A549 (cell line): ENCODE data around the gene HTT-AS. TPM values are rescaled to one million over a fixed set of nuclear protein-coding genes. Genes with fewer than 3 reads are reported as not detected.

Experiments used
- ATAC-seq, 2 experiments: fragments of 200-7000 bp in 1 of 2; fragments of >200 bp in 1 of 2; cut with Nextera tagmentation in 1 of 2; cut with Tn5 transposase in 1 of 2; 3 replicates each; pipeline versions ENCODE4 v1.8.0 to v1.9.1; 2018 to 2020; ENCODE audit warnings: mild to moderate bottlenecking in 1 of 2, moderate library complexity in 1 of 2
- CTCF ChIA-PET: fragments of 300-600 bp; sonication (Branson Sonifier 250); formaldehyde crosslinking; extraction: SDS; loops from one replicate; lab custom pipeline; 2021; ENCODE audit warnings: antibody characterized with exemption, inconsistent platforms; lab: Yijun Ruan, JAX
- POLR2A ChIA-PET: fragments of 350-600 bp; formaldehyde crosslinking; extraction: SDS; loops from one replicate; lab custom pipeline; 2021; ENCODE audit warnings: antibody characterized with exemption, inconsistent platforms; lab: Yijun Ruan, JAX
- DNase-seq, 2 experiments: peaks; one replicate each; pipeline versions ENCODE4 v3.0.0 to v3.0.0-alpha.2; 2011 to 2016; ENCODE audit warnings: low read depth in 1 of 2, low spot score in 1 of 2
- FAIRE-seq: peaks from 2 replicates; lab custom pipeline; 2011; peaks lifted over from hg19 to GRCh38; lab: Jason Lieb, UNC
- H3K27ac ChIP-seq, 2 experiments: fragments of >200 bp; sonication (Bioruptor Twin); formaldehyde crosslinking; 3 replicates each; pipeline ENCODE4 v1.5.1; 2016 to 2017
- H3K4me1 ChIP-seq: fragments of >200 bp; sonication (Bioruptor Twin); formaldehyde crosslinking; 3 replicates; pipeline ENCODE4 v1.6.1; 2016
- H3K4me2 ChIP-seq: fragments of >200 bp; sonication (Bioruptor Twin); formaldehyde crosslinking; 3 replicates; pipeline ENCODE4 v1.6.1; 2016
- H3K4me3 ChIP-seq: fragments of >200 bp; sonication (Bioruptor Twin); formaldehyde crosslinking; 3 replicates; pipeline ENCODE4 v1.5.1; 2016
- H3K9me3 ChIP-seq: fragments of >200 bp; sonication (Bioruptor Twin); formaldehyde crosslinking; 3 replicates; pipeline ENCODE4 v1.6.1; 2016
- BCL3 ChIP-seq: fragments of >200 bp; sonication (Bioruptor Twin); formaldehyde crosslinking; IDR thresholded peaks from 3 replicates; pipeline ENCODE4 v1.6.1; 2016
- BHLHE40 ChIP-seq: IDR thresholded peaks from 2 replicates; pipeline ENCODE4 v1.6.1; 2012; ENCODE audit warnings: low read depth, low read length, inconsistent platforms
- CBX8 ChIP-seq: fragments of 200-600 bp; sonication (generic); IDR thresholded peaks from 2 replicates; pipeline ENCODE4 v1.6.1; 2016
- CEBPB ChIP-seq, 2 experiments: fragments of >200 bp in 1 of 2; sonication (Bioruptor Twin) in 1 of 2; formaldehyde crosslinking in 1 of 2; IDR thresholded peaks; 2 replicates each; pipeline ENCODE4 v1.6.1; 2012 to 2016
- CHD4 ChIP-seq: fragments of 200-600 bp; sonication (generic); IDR thresholded peaks from 2 replicates; pipeline ENCODE4 v1.6.1; 2016; ENCODE audit warnings: antibody characterized with exemption, mild to moderate bottlenecking, borderline replicate concordance
- E2F6 ChIP-seq: IDR thresholded peaks from 2 replicates; pipeline ENCODE4 v1.6.1; 2012; ENCODE audit warnings: low read depth, borderline replicate concordance
- EHF ChIP-seq: fragments of 250-450 bp; sonication (Bioruptor Pico); IDR thresholded peaks from 2 replicates; pipeline ENCODE4 v1.5.0; 2020; ENCODE audit warnings: mild to moderate bottlenecking
- ESRRA ChIP-seq: fragments of 150-350 bp; IDR thresholded peaks from 2 replicates; pipeline ENCODE4 v1.6.1; 2014; ENCODE audit warnings: mild to moderate bottlenecking, low read length, borderline replicate concordance
- FOSL2 ChIP-seq, 2 experiments: fragments of 450-650 bp in 1 of 2; fragments of >200 bp in 1 of 2; sonication (Bioruptor Twin) in 1 of 2; formaldehyde crosslinking; IDR thresholded peaks; 2 replicates each; pipeline versions ENCODE4 v1.5.0 to v1.6.1; 2016 to 2020; ENCODE audit warnings: mild to moderate bottlenecking in 1 of 2, moderate library complexity in 1 of 2
- GATA3 ChIP-seq: IDR thresholded peaks from 2 replicates; pipeline ENCODE4 v1.6.1; 2012; ENCODE audit warnings: borderline replicate concordance
- HDAC2 ChIP-seq: fragments of 200-600 bp; sonication (generic); IDR thresholded peaks from 2 replicates; pipeline ENCODE4 v1.6.1; 2016
- HMGXB4 ChIP-seq: fragments of 250-450 bp; sonication (Bioruptor Pico); IDR thresholded peaks from 2 replicates; pipeline ENCODE4 v1.5.0; 2021; ENCODE audit warnings: mild to moderate bottlenecking, moderate library complexity, borderline replicate concordance
- HOXA7 ChIP-seq: fragments of 250-450 bp; sonication (Bioruptor Pico); IDR thresholded peaks from 2 replicates; pipeline ENCODE4 v1.5.0; 2020; ENCODE audit warnings: mild to moderate bottlenecking, moderate library complexity
- HOXB13 ChIP-seq: fragments of 250-450 bp; sonication (Bioruptor Pico); IDR thresholded peaks from 2 replicates; pipeline ENCODE4 v1.5.0; 2020; ENCODE audit warnings: low read depth, mild to moderate bottlenecking, moderate library complexity
- JUN ChIP-seq, 2 experiments: fragments of >200 bp; sonication (Bioruptor Twin); formaldehyde crosslinking; IDR thresholded peaks; 2 replicates in 1 of 2; 3 replicates in 1 of 2; pipeline ENCODE4 v1.6.1; 2016 to 2017
- JUNB ChIP-seq: fragments of >200 bp; sonication (Bioruptor Twin); formaldehyde crosslinking; IDR thresholded peaks from 2 replicates; pipeline ENCODE4 v1.6.1; 2016
- KDM1A ChIP-seq: fragments of 200-600 bp; sonication (generic); IDR thresholded peaks from 2 replicates; pipeline ENCODE4 v1.6.1; 2016; ENCODE audit warnings: low read depth, mild to moderate bottlenecking
- MAFK ChIP-seq: fragments of 450-650 bp; IDR thresholded peaks from 2 replicates; pipeline ENCODE4 v1.6.1; 2014; ENCODE audit not compliant: partially characterized antibody
- NR3C1 ChIP-seq: fragments of >200 bp; sonication (Bioruptor Twin); formaldehyde crosslinking; IDR thresholded peaks from 3 replicates; pipeline ENCODE4 v1.6.1; 2017
- POLR2A ChIP-seq: IDR thresholded peaks from 2 replicates; pipeline ENCODE4 v1.6.1; 2012; ENCODE audit warnings: mild to moderate bottlenecking, low read length
- POLR2AphosphoS2 ChIP-seq: conservative IDR thresholded peaks from 2 replicates; pipeline ENCODE4 v1.6.1; 2012; ENCODE audit warnings: low read length, improper control_type of control experiment, inconsistent platforms
- RAD21 ChIP-seq, 2 experiments: fragments of >200 bp in 1 of 2; sonication (Bioruptor Twin) in 1 of 2; formaldehyde crosslinking in 1 of 2; IDR thresholded peaks in 1 of 2; conservative IDR thresholded peaks in 1 of 2; 2 replicates in 1 of 2; 3 replicates in 1 of 2; pipeline ENCODE4 v1.6.1; 2012 to 2018; ENCODE audit warnings: inconsistent platforms in 1 of 2
- RFX5 ChIP-seq: fragments of 450-650 bp; IDR thresholded peaks from 2 replicates; pipeline ENCODE4 v1.7.1; 2014; ENCODE audit warnings: antibody characterized with exemption, mild to moderate bottlenecking, moderate library complexity
- RNF2 ChIP-seq: fragments of 200-600 bp; sonication (generic); IDR thresholded peaks from 2 replicates; pipeline ENCODE4 v1.6.1; 2016; ENCODE audit warnings: low read depth, mild to moderate bottlenecking, antibody characterized with exemption, moderate library complexity, borderline replicate concordance
- TFCP2L1 ChIP-seq: fragments of 250-450 bp; sonication (Bioruptor Pico); IDR thresholded peaks from 2 replicates; pipeline ENCODE4 v1.5.0; 2021; ENCODE audit warnings: mild to moderate bottlenecking
- ZC3H11A ChIP-seq: fragments of 450-650 bp; IDR thresholded peaks from 2 replicates; pipeline ENCODE4 v1.6.1; 2014; ENCODE audit warnings: antibody characterized with exemption, mild to moderate bottlenecking
- ZFP36 ChIP-seq: fragments of 450-650 bp; IDR thresholded peaks from 2 replicates; pipeline ENCODE4 v1.6.1; 2014; ENCODE audit warnings: borderline replicate concordance; ENCODE audit not compliant: partially characterized antibody
- ZSCAN20 ChIP-seq: fragments of 250-450 bp; sonication (Bioruptor Pico); IDR thresholded peaks from 2 replicates; pipeline ENCODE4 v1.8.0; 2022; ENCODE audit warnings: mild to moderate bottlenecking, moderate library complexity
- WGBS: methylation state at CpG from one replicate; pipeline ENCODE4 v1.1.6; 2017; ENCODE audit errors: missing lambda C conversion rate; 5-methylcytosine and 5-hydroxymethylcytosine counted together
- polyA plus RNA-seq, 4 experiments: library from polyadenylated mRNA; depleted of rRNA in 3 of 4; stranded (reverse); fragments of >200 nt; fragmentation: RNase III in 1 of 4; extraction: RNeasy Plus Mini Kit Qiagen cat#74134 plus additional on column Dnase treatment in 1 of 4; gene quantifications; 2 replicates in 3 of 4; 3 replicates in 1 of 4; pipeline ENCODE4 v1.2.3, GENCODE V29; 2011 to 2017
- TF ChIP-seq, protein P1 (sequence below): fragments of 250-450 bp; sonication (Bioruptor Pico); IDR thresholded peaks from 2 replicates; pipeline ENCODE4 v1.5.0; 2020; ENCODE audit warnings: low read depth, mild to moderate bottlenecking, moderate library complexity
- TF ChIP-seq, protein P2 (sequence below): fragments of 450-650 bp; IDR thresholded peaks from 2 replicates; pipeline ENCODE4 v1.6.1; 2014; ENCODE audit warnings: antibody characterized with exemption

Gene HTT-AS
- polyA plus RNA-seq, 2 of the 4 experiments (the other 2 are of a cell fraction): not detected

DNA sequence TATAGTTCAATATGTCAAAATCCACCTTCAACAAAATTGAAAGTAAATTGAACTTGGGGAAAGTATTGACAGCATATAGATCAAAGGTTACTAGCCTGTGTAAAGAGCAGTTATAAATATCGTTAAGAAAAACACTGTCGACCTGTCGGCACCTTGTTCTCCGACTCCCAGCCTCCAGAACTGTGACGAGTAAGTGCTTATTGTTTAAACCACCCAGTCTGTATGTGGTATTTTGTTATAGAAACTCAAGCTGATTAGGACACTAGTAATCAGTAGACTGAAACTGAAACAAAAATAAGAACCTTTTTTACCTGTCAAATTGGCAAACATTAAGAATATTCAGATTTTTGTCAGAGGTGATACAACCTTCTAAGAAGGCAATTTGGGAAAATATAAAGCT lies 17.1 kb upstream of the HTT-AS start:
- FAIRE-seq (no peak), DNase-seq (no peak), ATAC-seq (no peak)
- Histone ChIP-seq H3K4me1 (no peaks in the 10 kb centered on the region), H3K4me3 (no peak overlapping the region), H3K9me3 (no peaks in the 10 kb centered on the region), H3K27ac (no peak overlapping the region), H3K4me2 (no peak overlapping the region)
- WGBS: 72% methylated on average over 5 of the region's 5 CpGs
- no peak for TF ChIP-seq RFX5
- no peak for TF ChIP-seq TFCP2L1 (CRISPR knock-in tag)
- TF ChIP-seq NR3C1: no peak
- no peak for TF ChIP-seq ESRRA
- no peak for TF ChIP-seq MAFK
- TF ChIP-seq HOXB13 (CRISPR knock-in tag): no peak
- TF ChIP-seq EHF: no peak
- no peak for TF ChIP-seq ZFP36
- no peak for TF ChIP-seq ZC3H11A
- TF ChIP-seq HDAC2: no peak
- TF ChIP-seq HOXA7 (CRISPR knock-in tag): no peak
- TF ChIP-seq ZSCAN20: no peak
- no peak for TF ChIP-seq CHD4
- no peak for TF ChIP-seq POLR2A
- no peak for TF ChIP-seq RAD21 (conservative IDR thresholded peaks at IDR 0.05 in 1 of 2, IDR thresholded peaks at IDR 0.05 in 1 of 2)
- CTCF ChIA-PET: no interaction called here
- POLR2A ChIA-PET: no interaction called here

DNA sequence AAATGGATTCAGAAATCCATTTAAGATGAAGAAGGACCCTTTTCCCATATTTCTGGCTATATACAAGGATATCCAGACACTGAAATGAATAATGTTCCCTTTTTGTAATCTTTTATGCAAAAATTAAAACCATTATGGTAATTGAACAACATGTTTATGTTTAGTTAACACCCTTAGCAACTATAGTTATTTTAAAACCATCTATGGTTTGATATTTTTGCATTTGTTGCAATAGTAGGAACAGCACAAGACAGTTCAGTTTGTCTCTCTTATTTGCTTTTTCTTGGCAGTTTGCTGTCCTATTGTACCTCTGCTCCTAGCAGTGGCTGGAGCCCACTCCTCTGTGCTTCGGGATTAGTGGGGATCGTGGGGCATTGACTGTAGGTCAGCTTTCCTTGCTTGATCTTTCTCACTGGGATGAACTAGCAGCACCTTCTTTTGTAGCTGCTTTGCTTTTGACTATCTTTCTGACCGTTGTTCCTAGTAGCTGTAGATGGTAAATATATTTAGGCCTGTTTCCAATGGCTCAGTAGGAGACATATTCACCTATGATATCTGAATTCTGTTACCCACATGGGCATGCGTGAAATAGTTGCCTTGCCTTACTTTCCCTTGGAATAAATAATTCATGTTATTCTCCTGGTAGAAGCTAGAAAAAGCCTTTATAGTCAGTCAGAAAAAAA lies 12.9 kb upstream of the HTT-AS start:
- no peaks in the 10 kb centered on the region for H3K4me1 ChIP-seq
- no peak overlapping the region for H3K4me3 ChIP-seq
- H3K9me3 ChIP-seq: no peaks in the 10 kb centered on the region
- POLR2A ChIA-PET: no interaction called here
- ATAC-seq: no peak
- no peak overlapping the region for H3K27ac ChIP-seq
- 86% methylated on average over 4 of the region's 4 CpGs for WGBS
- TF ChIP-seq HOXA7 (CRISPR knock-in tag) (no peak), CBX8 (no peak), JUN (IDR thresholded peaks at IDR 0.05) (no peak), POLR2AphosphoS2 (no peak), CEBPB (IDR thresholded peaks at IDR 0.05) (no peak), BHLHE40 (no peak), ZC3H11A (no peak), KDM1A (no peak), JUNB (no peak), NR3C1 (no peak)
- TF ChIP-seq, protein P1, sequence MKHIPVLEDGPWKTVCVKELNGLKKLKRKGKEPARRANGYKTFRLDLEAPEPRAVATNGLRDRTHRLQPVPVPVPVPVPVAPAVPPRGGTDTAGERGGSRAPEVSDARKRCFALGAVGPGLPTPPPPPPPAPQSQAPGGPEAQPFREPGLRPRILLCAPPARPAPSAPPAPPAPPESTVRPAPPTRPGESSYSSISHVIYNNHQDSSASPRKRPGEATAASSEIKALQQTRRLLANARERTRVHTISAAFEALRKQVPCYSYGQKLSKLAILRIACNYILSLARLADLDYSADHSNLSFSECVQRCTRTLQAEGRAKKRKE: no peak
- no peak for DNase-seq
- no peak overlapping the region for H3K4me2 ChIP-seq
- FAIRE-seq: no peak
- CTCF ChIA-PET: interaction anchor here (1.0 kb wide), 1 partner anchor 20 kb away, joined by 3 read pairs; no protein-coding TSS in a partner anchor

DNA sequence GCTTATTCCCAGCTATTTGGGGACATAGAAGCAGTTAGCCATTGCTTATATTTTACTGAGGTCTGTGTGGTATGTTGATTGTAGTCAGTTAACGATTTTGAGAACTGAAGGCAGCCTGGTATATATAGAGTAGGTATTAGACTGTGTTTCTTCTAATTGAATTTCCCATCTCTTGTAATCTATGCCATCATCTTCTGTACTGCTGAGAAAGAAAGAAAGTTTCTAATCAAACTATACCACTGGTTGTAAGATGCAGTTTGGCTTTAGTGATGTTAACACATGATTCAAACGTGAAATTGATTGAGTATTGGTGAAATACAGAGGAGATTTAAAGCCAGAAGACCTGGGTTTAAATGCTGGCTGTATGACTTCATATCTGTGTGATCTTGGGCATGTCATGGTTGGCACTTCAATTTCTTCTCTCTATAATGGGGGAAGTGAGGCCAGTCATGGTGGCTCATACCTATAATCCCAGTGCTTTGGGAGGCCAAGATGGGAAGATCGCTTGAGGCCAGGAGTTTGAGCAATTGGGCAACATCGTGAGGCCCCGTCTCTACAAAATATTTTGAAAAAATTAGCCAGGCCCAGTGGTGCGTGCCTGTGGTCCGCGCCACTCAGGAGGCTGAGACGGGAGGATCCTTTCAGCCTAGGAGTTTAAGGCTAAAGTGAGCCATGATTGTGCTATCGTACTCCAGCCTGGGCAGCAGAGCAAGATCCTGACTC lies 11.8 kb upstream of the HTT-AS start:
- no peak for ATAC-seq
- no peaks in the 10 kb centered on the region for H3K9me3 ChIP-seq
- no peak overlapping the region for H3K27ac ChIP-seq
- ChIA-PET POLR2A (no interaction called here), CTCF (no interaction called here)
- no peak overlapping the region for H3K4me2 ChIP-seq
- 94% methylated on average over 10 of the region's 10 CpGs for WGBS
- no peak for DNase-seq
- no peaks in the 10 kb centered on the region for H3K4me1 ChIP-seq
- FAIRE-seq: no peak
- no peak overlapping the region for H3K4me3 ChIP-seq
- TF ChIP-seq NR3C1: no peak
- TF ChIP-seq FOSL2 (IDR thresholded peaks at IDR 0.05): no peak
- no peak for TF ChIP-seq FOSL2 (CRISPR knock-in tag; IDR thresholded peaks at IDR 0.05)
- no peak for TF ChIP-seq BCL3
- TF ChIP-seq HMGXB4 (CRISPR knock-in tag): no peak
- TF ChIP-seq POLR2AphosphoS2: no peak
- TF ChIP-seq E2F6: no peak
- no peak for TF ChIP-seq RNF2
- TF ChIP-seq RAD21 (conservative IDR thresholded peaks at IDR 0.05 in 1 of 2, IDR thresholded peaks at IDR 0.05 in 1 of 2): no peak
- TF ChIP-seq, protein P2, sequence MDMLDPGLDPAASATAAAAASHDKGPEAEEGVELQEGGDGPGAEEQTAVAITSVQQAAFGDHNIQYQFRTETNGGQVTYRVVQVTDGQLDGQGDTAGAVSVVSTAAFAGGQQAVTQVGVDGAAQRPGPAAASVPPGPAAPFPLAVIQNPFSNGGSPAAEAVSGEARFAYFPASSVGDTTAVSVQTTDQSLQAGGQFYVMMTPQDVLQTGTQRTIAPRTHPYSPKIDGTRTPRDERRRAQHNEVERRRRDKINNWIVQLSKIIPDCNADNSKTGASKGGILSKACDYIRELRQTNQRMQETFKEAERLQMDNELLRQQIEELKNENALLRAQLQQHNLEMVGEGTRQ: no peak
- TF ChIP-seq GATA3: no peak
